Hepatocyte (in vitro differentiated cells): Measurements from ENCODE around the gene LDLR.

Experiments
- EZH2phosphoT487 ChIP-seq: fragments of 200-600 bp; sonication (generic); IDR thresholded peaks from one replicate; pipeline ENCODE4 v1.6.1; 2018; ENCODE audit warnings: antibody characterized with exemption, mild to moderate bottlenecking, low read depth, moderate library complexity; ENCODE audit not compliant: unreplicated experiment, severe bottlenecking
- TF ChIP-seq, protein P1 (sequence below): fragments of 200-600 bp; sonication (generic); IDR thresholded peaks from 2 replicates; pipeline ENCODE4 v1.5.1; 2016; ENCODE audit warnings: antibody characterized with exemption, mild to moderate bottlenecking; ENCODE audit not compliant: poor library complexity

GRCh38 chr19:11066326-11066725 lies 22.9 kb upstream of the LDLR start:
- TF ChIP-seq, protein P1, sequence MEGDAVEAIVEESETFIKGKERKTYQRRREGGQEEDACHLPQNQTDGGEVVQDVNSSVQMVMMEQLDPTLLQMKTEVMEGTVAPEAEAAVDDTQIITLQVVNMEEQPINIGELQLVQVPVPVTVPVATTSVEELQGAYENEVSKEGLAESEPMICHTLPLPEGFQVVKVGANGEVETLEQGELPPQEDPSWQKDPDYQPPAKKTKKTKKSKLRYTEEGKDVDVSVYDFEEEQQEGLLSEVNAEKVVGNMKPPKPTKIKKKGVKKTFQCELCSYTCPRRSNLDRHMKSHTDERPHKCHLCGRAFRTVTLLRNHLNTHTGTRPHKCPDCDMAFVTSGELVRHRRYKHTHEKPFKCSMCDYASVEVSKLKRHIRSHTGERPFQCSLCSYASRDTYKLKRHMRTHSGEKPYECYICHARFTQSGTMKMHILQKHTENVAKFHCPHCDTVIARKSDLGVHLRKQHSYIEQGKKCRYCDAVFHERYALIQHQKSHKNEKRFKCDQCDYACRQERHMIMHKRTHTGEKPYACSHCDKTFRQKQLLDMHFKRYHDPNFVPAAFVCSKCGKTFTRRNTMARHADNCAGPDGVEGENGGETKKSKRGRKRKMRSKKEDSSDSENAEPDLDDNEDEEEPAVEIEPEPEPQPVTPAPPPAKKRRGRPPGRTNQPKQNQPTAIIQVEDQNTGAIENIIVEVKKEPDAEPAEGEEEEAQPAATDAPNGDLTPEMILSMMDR = no peak
- no peak for TF ChIP-seq EZH2phosphoT487
